Esophagus mucosa (tissue), 1 donor: ENCODE results near the gene REG1A. TPM values are rescaled to one million over a fixed set of nuclear protein-coding genes. Genes with fewer than 3 reads are reported as not detected.

ENCODE experiments used
- ATAC-seq: fragments of 200-7000 bp; cut with Tn5 transposase; one replicate; pipeline ENCODE4 v1.9.1; 2020
- total RNA-seq: library from RNA; stranded (reverse); gene quantifications from one replicate; pipeline ENCODE4 v1.2.4, GENCODE V29; 2023
- donor health status: DM: yes; HTN: yes; CAD: no.

The REG1A gene
- total RNA-seq, 1 donor from 2014 or later = not detected

DNA sequence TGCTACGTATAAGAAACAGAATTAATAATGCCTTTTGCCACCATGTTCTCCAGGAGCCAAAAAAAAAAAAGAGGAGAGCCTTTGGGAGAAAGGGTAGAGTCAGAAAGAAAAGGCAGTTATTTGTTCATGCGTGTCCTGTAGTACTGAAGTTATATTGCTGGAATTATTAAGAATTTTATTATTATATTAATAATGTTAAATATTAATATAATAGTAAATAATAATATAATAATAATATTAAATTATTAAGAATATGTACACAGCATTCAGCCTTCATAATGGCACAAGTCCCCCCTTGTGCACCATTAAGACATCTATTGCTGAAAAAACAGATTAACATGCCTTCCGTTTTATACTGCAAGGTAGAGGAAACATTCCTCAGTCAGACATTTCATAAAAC lies 8.1 kb downstream of the REG1A start:
- ATAC-seq = no peak

- ATAC-seq = no peak
Measured at GRCh38 chr2:79129260-79129659, 9.0 kb downstream of the REG1A start.

DNA sequence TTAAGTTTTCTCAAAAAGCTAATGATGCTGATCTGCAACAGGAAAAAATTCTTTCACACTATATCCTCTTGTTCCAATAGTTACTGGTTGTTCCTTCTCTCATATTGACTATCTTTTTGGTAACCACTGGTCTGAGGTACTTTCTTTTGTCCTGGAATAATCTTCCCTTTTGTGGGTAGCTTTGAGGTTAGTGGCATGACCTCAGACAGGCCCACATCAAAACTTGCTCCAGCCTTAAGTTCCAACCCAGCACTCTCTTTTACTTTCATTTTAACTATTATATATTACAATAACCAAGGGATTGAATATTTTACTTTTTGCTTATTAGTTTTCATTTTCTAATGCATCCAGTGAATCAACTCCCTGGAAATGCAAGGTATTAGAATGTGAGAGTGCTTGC lies 9.5 kb downstream of the REG1A start:
- ATAC-seq = no peak

GRCh38 chr2:79131687-79132086 lies 11.4 kb downstream of the REG1A start:
- ATAC-seq = no peak

DNA sequence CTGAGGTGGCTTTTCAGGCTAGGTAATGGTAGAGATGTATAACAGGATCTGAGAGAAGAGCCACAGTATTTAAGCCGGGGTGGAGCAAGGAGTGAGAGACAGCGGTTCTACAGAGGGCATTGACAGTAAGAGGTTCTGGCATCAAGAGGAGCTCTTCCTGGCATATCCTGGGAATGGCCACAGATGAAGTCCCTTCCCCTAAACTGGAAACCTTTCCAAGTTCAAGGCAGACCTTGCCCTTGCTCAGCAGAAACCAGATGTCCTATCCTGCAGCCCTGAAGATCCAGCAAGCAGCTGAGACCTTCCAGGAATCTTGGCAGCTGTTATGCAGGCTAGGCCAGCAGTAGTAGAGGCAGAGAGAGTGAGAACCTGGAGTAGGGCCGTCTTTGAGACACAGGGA lies 18.1 kb downstream of the REG1A start:
- no peak for ATAC-seq

- no peak for ATAC-seq
Measured at GRCh38 chr2:79139423-79139822, 19.1 kb downstream of the REG1A start.

DNA sequence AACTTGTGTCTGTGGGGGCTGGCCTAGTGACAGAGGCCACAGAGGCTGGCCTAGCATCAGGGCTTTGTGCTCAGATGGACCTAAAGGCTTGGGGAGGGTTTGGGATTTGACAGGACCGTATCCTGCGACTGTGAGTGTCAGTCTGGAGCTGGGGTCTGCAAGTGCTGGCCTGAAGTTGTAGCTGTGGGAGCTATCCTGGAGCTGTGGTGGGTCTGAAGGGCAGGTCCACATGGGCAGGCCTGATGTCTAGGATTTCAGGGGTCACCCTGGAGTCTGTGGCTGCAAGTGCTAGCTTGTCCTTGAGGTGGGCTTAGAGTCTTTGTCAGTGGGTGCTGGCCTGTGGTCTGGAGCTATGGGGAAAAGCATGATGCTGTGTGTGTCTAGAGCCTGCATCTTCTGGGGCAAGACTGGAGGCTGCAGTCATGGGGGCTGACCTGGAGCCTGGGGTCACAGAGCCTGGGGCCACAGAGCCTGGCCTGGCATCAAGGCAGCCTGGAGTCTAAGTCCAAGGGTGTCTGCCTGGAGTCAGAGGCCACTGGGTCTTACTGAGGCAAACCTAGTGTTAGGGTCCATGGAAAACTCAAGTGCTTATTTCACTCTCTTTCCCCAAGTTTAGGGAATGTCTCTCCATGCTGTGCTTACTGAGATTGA lies 35.7 kb downstream of the REG1A start:
- ATAC-seq = no peak

- ATAC-seq = no peak
Measured at GRCh38 chr2:79159030-79159429, 38.7 kb downstream of the REG1A start.

DNA sequence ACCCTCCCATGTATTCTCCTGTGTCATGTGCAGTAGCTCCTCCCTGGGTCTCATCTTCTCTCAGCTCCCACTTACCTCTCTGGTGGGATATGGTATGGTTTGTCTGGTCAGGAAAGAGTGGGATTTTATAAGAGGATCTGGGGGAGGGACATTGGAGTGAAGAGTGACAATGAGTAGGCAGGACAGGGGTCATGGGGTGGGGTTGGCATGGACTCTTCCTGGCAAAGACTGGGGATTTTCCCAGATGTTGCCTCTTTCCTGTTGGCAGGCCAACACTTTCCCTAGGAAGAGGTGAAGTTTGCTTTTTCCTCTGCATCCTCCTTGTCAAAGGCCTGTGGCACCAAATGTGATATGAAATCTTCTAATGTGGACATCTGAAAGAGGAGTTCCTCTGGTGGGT lies 39.4 kb downstream of the REG1A start, which contains the start of gene REG3A:
Gene REG3A (minus strand): TSS at position 101 of the 400 bp plus-strand sequence. CDS start 348 bp downstream, outside the sequence.
- ATAC-seq = no peak

DNA sequence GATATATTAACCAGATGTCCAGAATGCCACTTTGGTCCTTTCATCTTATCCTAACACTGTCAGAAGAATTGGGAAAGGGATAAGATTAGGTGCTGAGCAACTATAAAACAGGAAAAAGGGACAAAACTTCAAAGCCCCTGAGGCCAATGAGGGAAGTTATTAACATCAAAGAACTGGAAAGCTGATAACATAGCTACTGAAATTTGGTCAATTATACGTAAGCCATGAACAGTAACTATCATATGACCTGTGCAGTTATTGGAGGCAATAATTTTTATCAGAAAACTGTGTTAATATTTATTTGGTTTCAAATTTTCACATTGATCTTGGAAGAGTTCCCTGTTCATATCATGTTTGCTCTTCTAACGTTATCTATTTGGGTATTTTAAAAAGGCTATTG lies 41.8 kb downstream of the REG1A start:
- ATAC-seq = no peak

DNA sequence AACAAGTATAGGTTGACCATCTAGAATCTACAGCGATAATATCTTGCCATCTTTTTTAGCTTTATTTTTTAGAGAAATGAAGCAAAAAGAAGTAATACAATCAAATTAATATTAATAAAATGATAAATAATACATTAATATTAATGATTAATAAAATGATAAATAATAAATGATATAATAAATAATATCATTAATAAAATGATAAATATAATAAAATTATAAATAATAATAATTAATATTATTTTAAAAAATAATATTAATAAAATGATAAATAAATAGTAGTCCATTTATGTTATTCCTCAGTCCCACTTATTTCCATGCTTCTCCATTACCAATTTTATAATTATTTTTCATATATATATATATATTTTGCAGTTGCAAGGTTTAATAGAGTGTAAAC lies 42.5 kb downstream of the REG1A start:
- ATAC-seq = no peak

DNA sequence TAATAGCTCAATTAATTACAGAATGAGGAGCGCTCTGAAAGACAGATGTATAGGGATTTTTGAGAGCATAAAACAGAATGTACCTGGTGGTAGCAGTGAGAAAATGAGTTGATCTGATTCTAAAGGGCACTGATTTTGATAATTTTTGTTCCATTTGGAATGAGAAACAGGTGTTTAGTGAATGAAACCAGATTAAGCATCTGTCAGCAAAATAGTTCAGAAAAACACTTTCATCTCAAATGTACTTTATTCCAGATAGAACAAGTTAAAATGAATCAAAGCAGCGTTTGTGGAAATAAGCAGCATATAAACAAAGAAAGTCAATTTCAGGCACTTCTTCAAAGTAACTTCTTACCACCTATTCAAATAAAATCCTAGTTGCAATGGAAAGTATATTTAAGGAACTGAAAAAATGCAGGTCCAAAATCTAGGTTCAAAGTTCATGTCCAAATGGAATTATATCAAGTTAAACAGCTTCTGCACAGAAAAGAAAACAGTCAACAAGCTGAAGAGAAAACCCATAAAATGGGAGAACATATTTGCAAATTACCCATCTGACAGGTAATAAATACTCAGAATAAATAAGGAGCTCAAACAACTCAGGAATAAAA lies 51.2 kb downstream of the REG1A start:
- ATAC-seq = no peak

Other genes starting within 250 kb of the REG1A start
- gene REG3G, start 94.8 kb upstream of the REG1A start, total RNA-seq = not detected
- gene REG1B, start 32.5 kb upstream of the REG1A start, total RNA-seq = not detected
- gene REG3A, start 39.3 kb downstream of the REG1A start, total RNA-seq = not detected